Omental fat pad (tissue), 4 donors: ENCODE results near the gene SLAMF7. TPM values are rescaled to one million over a fixed set of nuclear protein-coding genes. Genes with fewer than 3 reads are reported as not detected.

ENCODE experiments used
- ATAC-seq: fragments of 150-250 bp; one replicate; pipeline ENCODE4 v1.9.1; 2016; ENCODE audit warnings: mild to moderate bottlenecking, moderate library complexity; ENCODE audit not compliant: low FRiP score
- DNase-seq: peaks from one replicate; pipeline ENCODE4 v3.0.0-alpha.2; 2019; ENCODE audit warnings: low spot score
- total RNA-seq, 4 donors: library from RNA; depleted of rRNA; stranded (reverse); fragments of >200 nt; gene quantifications; one replicate each; pipeline ENCODE4 v1.1.0, GENCODE V29; 2016
- TF ChIP-seq, protein P1 (sequence below), 3 donors: fragments of 450-650 bp; IDR thresholded peaks; one replicate each; pipeline ENCODE4 v1.5.1; 2016 to 2017; ENCODE audit warnings: antibody characterized with exemption in 3 of 3, mild to moderate bottlenecking in 3 of 3, moderate library complexity in 2 of 3

SLAMF7 gene
- total RNA-seq, 4 donors from 2014 or later, result 1.1 to 3.2 (median 1.7) TPM

DNA sequence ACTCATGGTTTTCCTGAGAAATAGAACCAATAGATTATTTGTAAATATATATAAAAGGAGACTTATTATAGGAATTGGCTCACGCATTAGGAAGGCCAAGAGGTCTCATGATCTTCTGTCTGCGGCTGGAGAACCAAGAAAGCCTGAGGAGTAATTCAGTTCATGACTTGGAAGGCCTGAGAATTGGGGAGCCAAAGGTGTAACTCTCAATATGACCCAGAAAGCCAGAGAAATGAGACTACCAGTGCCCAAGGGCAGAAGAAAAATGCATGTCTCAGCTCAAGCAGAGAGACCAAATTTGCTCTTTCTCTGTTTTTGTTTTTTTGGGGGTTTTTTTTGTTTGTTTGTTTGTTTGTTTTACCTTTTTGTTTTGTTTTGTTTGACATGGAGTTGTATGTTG is 19.5 kb downstream of the SLAMF7 start:
- DNase-seq (no peak), ATAC-seq (no peak)
- TF ChIP-seq, protein P1, sequence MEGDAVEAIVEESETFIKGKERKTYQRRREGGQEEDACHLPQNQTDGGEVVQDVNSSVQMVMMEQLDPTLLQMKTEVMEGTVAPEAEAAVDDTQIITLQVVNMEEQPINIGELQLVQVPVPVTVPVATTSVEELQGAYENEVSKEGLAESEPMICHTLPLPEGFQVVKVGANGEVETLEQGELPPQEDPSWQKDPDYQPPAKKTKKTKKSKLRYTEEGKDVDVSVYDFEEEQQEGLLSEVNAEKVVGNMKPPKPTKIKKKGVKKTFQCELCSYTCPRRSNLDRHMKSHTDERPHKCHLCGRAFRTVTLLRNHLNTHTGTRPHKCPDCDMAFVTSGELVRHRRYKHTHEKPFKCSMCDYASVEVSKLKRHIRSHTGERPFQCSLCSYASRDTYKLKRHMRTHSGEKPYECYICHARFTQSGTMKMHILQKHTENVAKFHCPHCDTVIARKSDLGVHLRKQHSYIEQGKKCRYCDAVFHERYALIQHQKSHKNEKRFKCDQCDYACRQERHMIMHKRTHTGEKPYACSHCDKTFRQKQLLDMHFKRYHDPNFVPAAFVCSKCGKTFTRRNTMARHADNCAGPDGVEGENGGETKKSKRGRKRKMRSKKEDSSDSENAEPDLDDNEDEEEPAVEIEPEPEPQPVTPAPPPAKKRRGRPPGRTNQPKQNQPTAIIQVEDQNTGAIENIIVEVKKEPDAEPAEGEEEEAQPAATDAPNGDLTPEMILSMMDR (IDR thresholded peaks at IDR 0.05), result no peak

DNA sequence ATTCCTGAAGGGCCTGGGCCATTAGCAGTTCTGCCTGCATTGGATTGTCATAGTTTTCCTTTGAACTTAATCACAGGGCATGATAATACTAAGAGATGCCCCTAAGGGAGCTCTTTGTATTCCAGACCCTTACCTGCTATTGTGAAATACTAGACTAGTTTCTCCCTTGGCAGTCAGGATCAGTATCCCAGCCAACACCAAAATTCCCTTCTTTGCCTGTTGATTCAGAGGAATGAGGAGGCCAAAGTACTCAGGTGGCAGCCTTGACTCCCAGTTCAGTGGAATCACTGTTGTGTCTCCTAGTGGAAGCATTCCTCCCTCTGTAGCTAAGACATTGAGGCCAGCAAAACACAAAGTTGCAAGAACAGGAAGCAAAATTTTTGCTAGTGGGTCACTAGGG is 20.7 kb downstream of the SLAMF7 start:
- DNase-seq, result no peak
- TF ChIP-seq, protein P1 (IDR thresholded peaks at IDR 0.05), result no peak
- no peak for ATAC-seq

DNA sequence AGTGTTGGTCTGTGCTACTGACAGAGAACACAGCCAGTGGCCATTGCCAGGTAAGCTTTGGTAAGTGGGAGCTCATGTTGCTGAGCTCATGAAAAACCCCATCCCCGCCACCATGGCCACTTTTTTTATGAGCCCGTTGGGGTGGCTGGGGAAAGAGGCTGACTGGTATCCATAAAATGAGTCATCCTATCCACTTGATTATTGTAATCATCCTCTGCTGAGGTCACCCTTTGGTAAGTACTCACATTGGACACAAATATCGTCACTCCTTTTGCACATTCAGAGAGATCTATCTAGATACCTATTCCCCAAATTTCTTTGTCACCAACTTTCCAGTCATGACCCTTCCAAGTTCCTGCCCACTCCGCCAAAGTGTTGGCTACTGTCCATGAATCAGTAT is 22.0 kb downstream of the SLAMF7 start:
- TF ChIP-seq, protein P1 (IDR thresholded peaks at IDR 0.05), result no peak
- ATAC-seq (no peak), DNase-seq (no peak)

DNA sequence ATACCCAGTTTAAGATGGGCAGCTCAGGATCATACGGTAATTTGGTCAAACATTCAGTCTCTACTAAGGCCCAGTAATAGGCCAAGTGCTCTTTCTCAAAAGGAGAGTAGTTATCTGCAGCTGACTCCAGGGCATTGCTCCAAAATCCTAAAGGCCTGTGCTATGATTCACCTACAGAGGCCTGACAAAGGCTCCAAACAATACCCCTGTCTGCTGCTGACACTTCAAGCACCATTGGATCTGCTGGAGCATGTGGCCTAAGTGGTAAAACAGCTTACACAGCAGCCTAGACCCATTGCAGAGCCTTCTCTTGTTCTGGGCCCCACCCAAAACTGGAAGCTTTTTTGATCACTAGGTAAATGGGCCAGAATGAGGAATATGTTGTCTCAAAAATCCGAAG is 22.8 kb downstream of the SLAMF7 start:
- no peak for DNase-seq
- TF ChIP-seq, protein P1 (IDR thresholded peaks at IDR 0.05), result no peak
- no peak for ATAC-seq

DNA sequence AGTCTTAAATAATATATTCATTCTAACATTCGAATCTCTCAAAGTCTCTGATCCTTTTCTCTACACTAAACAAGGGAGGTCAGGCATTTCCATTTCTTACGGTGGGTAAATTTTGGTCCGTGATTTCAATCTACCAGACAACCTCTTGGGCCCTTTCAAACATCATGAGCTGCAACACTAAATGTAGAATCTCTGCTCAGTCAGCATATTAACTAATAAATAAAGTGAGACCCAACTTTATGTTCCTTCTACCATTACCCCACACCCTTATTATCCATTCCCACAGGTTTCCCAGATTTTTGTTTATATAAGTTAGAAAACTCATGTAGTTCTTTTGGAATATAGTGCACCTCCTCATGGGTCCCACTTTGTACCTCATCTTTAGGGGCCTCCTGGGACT is 24.9 kb downstream of the SLAMF7 start:
- DNase-seq, result no peak
- TF ChIP-seq, protein P1 (IDR thresholded peaks at IDR 0.05), result no peak
- no peak for ATAC-seq

DNA sequence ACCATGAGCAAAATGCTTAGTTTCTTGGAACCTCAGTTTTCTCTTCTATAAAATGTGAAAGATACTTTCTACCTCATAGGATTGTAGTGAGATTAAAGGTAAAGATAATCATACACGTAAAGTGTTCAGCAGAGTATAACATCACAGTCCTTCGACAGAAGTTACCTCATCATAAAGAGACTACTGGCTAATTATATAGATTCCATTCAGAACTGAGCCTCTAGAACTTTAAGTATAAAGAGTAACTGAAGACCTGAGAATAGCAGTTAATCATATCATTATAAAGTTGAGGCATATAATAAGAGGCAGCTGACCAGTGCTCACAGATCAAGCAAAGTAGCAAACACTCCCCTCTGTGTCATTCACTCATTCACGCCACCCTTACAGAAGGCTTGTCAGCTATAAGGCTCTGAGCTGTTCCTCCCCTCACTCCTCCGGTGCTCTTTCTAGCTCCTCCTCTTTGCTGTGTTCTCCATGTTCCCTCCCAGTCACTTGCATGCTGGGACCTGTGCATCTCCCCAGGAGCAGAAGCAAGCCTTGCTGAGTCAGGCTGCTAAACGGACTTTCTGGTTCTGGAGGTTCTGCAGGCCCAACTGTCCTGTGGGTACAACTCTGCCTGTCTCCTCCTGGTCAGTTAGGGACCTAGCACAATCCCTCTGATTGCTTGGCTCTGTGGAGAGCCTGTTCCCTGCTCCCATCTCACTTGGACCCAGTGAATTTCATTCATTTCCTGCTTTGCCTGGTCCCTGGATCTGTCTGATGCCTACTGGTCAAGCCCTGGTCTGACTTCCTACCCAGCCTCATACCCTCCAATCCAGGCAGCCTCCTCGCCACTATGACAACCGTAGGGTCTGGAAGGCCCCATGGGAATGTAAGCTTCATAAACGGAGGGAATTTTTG is 28.6 kb downstream of the SLAMF7 start:
- DNase-seq (no peak), ATAC-seq (no peak)
- TF ChIP-seq, protein P1 (IDR thresholded peaks at IDR 0.05), result no peak

DNA sequence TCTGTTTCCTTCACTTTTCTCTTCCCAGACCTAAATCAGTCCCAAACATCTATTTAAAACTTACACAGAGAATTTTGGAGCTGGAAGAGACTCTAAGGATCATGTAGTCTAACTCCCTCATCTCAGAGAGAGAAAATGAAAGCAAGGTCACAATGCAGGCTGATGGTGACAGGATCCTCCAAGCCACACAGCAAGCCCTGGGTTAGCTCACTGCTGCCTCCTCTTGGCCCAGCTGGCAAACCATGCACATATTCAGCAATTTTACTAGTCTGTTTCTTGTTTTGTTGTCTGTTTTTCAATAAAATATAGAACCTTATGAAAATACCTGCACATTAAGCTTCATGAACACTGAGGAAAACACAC is 29.2 kb downstream of the SLAMF7 start:
- TF ChIP-seq, protein P1 (IDR thresholded peaks at IDR 0.05), result no peak
- no peak for DNase-seq
- no peak for ATAC-seq
